Right lobe of liver (tissue), 4 donors: Measurements from ENCODE around the gene MED6.
A peak's percentile ranks its signal among the peaks of the same experiment; 100 is the strongest.

Source experiments
- CTCF ChIP-seq, 4 donors: fragments of 200-600 bp in 3 of 4; fragments of 450-650 bp in 1 of 4; IDR thresholded peaks; one replicate each; pipeline versions ENCODE4 v1.5.1 to v1.8.0; 2016 to 2022; ENCODE audit warnings: antibody characterized with exemption in 4 of 4, mild to moderate bottlenecking in 2 of 4
- POLR2A ChIP-seq: fragments of 450-650 bp; IDR thresholded peaks from one replicate; pipeline ENCODE4 v1.6.1; 2017; ENCODE audit warnings: antibody characterized with exemption, mild to moderate bottlenecking
- donor health status: DM: no; HTN: no; CAD: no.
- donor health status: DM: no; HTN: no; CAD: no.
- donor health status: DM: no; HTN: yes; CAD: no.

DNA sequence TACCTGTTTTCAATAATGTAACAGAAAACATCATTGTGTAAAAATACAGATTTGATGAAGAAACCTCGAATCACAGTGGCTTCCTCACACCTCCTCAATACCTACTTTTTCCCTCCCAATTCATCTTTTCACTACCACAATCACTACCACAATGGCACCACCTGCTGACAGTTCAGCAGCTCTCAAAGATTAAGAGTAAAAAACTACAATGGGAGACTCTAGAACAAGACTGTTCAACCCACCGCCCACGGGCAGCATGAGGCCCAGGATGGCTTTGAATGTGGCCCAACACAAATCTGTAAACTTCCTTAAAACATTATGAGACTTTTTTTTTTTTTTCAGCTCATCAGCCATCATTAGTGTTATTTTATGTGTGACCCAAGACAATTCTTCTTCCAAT, 15.2 kb downstream of the MED6 start:
- TF ChIP-seq CTCF (IDR thresholded peaks at IDR 0.05) (peak in 1 of 4 donors; percentile 12), POLR2A (no peak)
